ENCODE data around the gene WEE1.
A peak's percentile ranks its signal among the peaks of the same experiment; 100 is the strongest.

The WEE1 gene

GRCh38 chr11:9629064-9629463 lies 55.6 kb downstream of the WEE1 start:
- DNase-seq (ENCODE audit: low spot score) = peak; percentile 63
- in situ Hi-C loops (cut with MboI; ENCODE audit: low pct_unique_long_range_greater_than_20kb, low sequenced_read_pairs, unreplicated experiment) = no loop called here
- no peak for TF ChIP-seq CTCF (IDR thresholded peaks at IDR 0.05; ENCODE audit: extremely low read depth, insufficient read depth, missing control alignments)

GRCh38 chr11:9633679-9634078 lies 60.2 kb downstream of the WEE1 start:
- in situ Hi-C loops (cut with MboI; ENCODE audit: low pct_unique_long_range_greater_than_20kb, low sequenced_read_pairs, unreplicated experiment) = no loop called here
- no peak for DNase-seq (ENCODE audit: low spot score)
- TF ChIP-seq CTCF (IDR thresholded peaks at IDR 0.05; ENCODE audit: extremely low read depth, insufficient read depth, missing control alignments) = no peak

- TF ChIP-seq CTCF (IDR thresholded peaks at IDR 0.05; ENCODE audit: extremely low read depth, insufficient read depth, missing control alignments) = no peak
- DNase-seq (ENCODE audit: low spot score) = no peak
- in situ Hi-C loops (cut with MboI; ENCODE audit: low pct_unique_long_range_greater_than_20kb, low sequenced_read_pairs, unreplicated experiment) = no loop called here
Observed at GRCh38 chr11:9636691-9637090, 63.2 kb downstream of the WEE1 start.

DNA sequence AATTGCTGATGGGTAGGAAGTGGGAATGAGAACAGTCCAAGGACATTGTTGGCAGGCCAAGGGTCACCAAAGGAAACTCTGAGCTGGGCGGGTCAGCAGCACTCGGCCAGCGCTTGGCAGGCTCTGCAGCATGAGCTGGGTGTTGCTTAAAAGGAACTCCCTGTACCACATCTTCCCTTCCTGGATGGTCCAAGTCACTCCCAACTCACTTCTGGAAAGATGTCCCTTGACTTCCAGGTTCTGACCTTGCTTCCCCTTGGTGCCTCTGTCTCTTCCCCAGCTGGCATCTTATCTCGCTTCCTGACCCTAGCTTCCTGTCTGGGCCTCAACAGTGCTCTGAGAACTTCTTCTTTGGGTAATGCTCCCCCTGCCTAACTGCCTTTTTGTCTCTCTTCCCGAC lies 65.6 kb downstream of the WEE1 start:
- DNase-seq (ENCODE audit: low spot score) = no peak
- TF ChIP-seq CTCF (IDR thresholded peaks at IDR 0.05; ENCODE audit: extremely low read depth, insufficient read depth, missing control alignments) = no peak
- in situ Hi-C loops (cut with MboI; ENCODE audit: low pct_unique_long_range_greater_than_20kb, low sequenced_read_pairs, unreplicated experiment) = no loop called here
